OCI-LY7 (cell line): ENCODE data around the gene USP17L29.
"Not testable (repeated sequence)": the region's sequence is repeated elsewhere in the genome, so short reads cannot be mapped to it uniquely, and the experiment has no call there.

Experiments
- EZH2phosphoT487 ChIP-seq: fragments of 200-600 bp; sonication (generic); IDR thresholded peaks from 2 replicates; pipeline ENCODE4 v1.6.1; 2018; ENCODE audit warnings: low read depth, borderline replicate concordance, mild to moderate bottlenecking, mixed run types, antibody characterized with exemption, low read length, moderate library complexity, mixed read lengths
- TF ChIP-seq, protein P1 (sequence below): fragments of 200-600 bp; sonication (generic); conservative IDR thresholded peaks from 2 replicates; pipeline ENCODE4 v1.5.1; 2014; ENCODE audit warnings: mild to moderate bottlenecking, antibody characterized with exemption, low read length, moderate library complexity, mixed read lengths

DNA sequence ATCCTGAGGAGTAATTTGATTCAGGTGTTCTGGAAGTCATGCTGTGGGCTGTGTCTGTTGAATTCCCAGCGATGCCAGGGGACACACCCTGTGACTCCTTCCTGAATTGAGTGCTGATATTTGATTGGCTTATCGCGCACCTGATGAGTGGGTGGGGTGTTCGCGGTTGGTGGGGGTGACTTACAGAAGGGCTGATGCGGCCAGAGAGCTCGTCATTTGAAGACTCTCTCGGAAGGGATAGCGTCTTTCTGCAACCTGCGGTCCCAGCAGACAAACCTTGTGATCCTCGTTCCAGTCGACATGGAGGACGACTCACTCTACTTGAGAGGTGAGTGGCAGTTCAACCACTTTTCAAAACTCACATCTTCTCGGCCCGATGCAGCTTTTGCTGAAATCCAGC lies 9.4 kb downstream of the USP17L29 start, which contains the start of gene USP17L30:
- TF ChIP-seq, protein P1, sequence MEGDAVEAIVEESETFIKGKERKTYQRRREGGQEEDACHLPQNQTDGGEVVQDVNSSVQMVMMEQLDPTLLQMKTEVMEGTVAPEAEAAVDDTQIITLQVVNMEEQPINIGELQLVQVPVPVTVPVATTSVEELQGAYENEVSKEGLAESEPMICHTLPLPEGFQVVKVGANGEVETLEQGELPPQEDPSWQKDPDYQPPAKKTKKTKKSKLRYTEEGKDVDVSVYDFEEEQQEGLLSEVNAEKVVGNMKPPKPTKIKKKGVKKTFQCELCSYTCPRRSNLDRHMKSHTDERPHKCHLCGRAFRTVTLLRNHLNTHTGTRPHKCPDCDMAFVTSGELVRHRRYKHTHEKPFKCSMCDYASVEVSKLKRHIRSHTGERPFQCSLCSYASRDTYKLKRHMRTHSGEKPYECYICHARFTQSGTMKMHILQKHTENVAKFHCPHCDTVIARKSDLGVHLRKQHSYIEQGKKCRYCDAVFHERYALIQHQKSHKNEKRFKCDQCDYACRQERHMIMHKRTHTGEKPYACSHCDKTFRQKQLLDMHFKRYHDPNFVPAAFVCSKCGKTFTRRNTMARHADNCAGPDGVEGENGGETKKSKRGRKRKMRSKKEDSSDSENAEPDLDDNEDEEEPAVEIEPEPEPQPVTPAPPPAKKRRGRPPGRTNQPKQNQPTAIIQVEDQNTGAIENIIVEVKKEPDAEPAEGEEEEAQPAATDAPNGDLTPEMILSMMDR = not testable (repeated sequence)
- not testable (repeated sequence) for TF ChIP-seq EZH2phosphoT487
